Measurements from ENCODE around the gene HMOX2.

HMOX2 gene

DNA sequence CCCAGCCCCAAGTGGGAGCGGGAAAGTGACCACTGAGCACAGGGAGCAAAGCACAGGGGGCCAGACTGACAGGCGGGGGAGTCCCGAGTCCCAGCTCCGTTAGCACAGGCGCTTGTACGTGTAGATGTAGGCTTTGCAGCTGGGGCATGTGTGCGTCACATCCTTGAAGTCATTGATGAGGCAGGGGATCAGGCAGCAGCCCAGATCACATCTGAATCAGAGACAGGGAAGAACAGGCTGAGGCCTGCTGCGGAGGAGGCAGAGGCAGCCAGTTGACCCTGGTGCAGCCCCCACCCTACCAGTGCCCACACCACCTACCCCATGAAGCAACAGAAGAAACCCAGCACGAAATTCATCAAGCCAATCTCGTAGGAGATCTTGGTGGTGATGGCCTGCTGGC is 36.3 kb downstream of the HMOX2 start:
- H3K36me3 ChIP-seq (ENCODE audit: insufficient read depth, low read length) = peaks cover 52% of the 10 kb centered on the region
- H4K20me1 ChIP-seq (ENCODE audit: insufficient read depth, low read length) = 0 out of 2 replicates have a peak, but pooled peaks cover 5% of the 10 kb centered on the region
- H2AFZ ChIP-seq (ENCODE audit: low read depth, low read length) = no peak overlapping the region
- H3K9ac ChIP-seq (ENCODE audit: low read depth, low read length) = no peak overlapping the region
- no peak for DNase-seq
- H3K4me2 ChIP-seq (ENCODE audit: insufficient read depth, low read length) = no peak overlapping the region
- H3K4me3 ChIP-seq (ENCODE audit: low read depth in 1 of 2, low read length in 2 of 2) = no peak overlapping the region
- H3K27ac ChIP-seq (ENCODE audit: low read length) = no peak overlapping the region
- TF ChIP-seq EZH2 (IDR thresholded peaks at IDR 0.05; ENCODE audit: borderline replicate concordance, low read depth, low read length, severe bottlenecking) = no peak
- TF ChIP-seq, protein P1, sequence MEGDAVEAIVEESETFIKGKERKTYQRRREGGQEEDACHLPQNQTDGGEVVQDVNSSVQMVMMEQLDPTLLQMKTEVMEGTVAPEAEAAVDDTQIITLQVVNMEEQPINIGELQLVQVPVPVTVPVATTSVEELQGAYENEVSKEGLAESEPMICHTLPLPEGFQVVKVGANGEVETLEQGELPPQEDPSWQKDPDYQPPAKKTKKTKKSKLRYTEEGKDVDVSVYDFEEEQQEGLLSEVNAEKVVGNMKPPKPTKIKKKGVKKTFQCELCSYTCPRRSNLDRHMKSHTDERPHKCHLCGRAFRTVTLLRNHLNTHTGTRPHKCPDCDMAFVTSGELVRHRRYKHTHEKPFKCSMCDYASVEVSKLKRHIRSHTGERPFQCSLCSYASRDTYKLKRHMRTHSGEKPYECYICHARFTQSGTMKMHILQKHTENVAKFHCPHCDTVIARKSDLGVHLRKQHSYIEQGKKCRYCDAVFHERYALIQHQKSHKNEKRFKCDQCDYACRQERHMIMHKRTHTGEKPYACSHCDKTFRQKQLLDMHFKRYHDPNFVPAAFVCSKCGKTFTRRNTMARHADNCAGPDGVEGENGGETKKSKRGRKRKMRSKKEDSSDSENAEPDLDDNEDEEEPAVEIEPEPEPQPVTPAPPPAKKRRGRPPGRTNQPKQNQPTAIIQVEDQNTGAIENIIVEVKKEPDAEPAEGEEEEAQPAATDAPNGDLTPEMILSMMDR (IDR thresholded peaks at IDR 0.05; ENCODE audit: borderline replicate concordance, extremely low read depth, low read length, poor library complexity, severe bottlenecking) = no peak
- peaks cover 6% of the 10 kb centered on the region for H3K4me1 ChIP-seq (ENCODE audit: insufficient read depth, low read length)
- no peaks in the 10 kb centered on the region for H3K9me3 ChIP-seq (ENCODE audit: insufficient read depth, low read length, severe bottlenecking)
- H3K79me2 ChIP-seq (ENCODE audit: insufficient read depth, low read length) = no peaks in the 10 kb centered on the region
- no peaks in the 10 kb centered on the region for H3K27me3 ChIP-seq (ENCODE audit: insufficient read depth, low read length, poor library complexity)
- ATAC-seq (ENCODE audit: insufficient read depth, low read depth) = no peak

GRCh38 chr16:4513086-4513860 is 37.1 kb downstream of the HMOX2 start:
- Histone ChIP-seq H3K36me3 (ENCODE audit: insufficient read depth, low read length) (peaks cover 44% of the 10 kb centered on the region), H3K9ac (ENCODE audit: low read depth, low read length) (no peak overlapping the region), H4K20me1 (ENCODE audit: insufficient read depth, low read length) (0 out of 2 replicates have a peak, but pooled peaks cover 5% of the 10 kb centered on the region), H3K27me3 (ENCODE audit: insufficient read depth, low read length, poor library complexity) (no peaks in the 10 kb centered on the region), H3K79me2 (ENCODE audit: insufficient read depth, low read length) (no peaks in the 10 kb centered on the region), H2AFZ (ENCODE audit: low read depth, low read length) (no peak overlapping the region), H3K4me1 (ENCODE audit: insufficient read depth, low read length) (peaks cover 6% of the 10 kb centered on the region), H3K4me3 (ENCODE audit: low read depth in 1 of 2, low read length in 2 of 2) (no peak overlapping the region), H3K27ac (ENCODE audit: low read length) (no peak overlapping the region), H3K4me2 (ENCODE audit: insufficient read depth, low read length) (no peak overlapping the region), H3K9me3 (ENCODE audit: insufficient read depth, low read length, severe bottlenecking) (no peaks in the 10 kb centered on the region)
- TF ChIP-seq, protein P1 (IDR thresholded peaks at IDR 0.05; ENCODE audit: borderline replicate concordance, extremely low read depth, low read length, poor library complexity, severe bottlenecking) = no peak
- no peak for TF ChIP-seq EZH2 (IDR thresholded peaks at IDR 0.05; ENCODE audit: borderline replicate concordance, low read depth, low read length, severe bottlenecking)
- ATAC-seq (ENCODE audit: insufficient read depth, low read depth) = no peak
- no peak for DNase-seq

GRCh38 chr16:4513881-4514280 is 37.7 kb downstream of the HMOX2 start:
- Histone ChIP-seq H3K4me3 (ENCODE audit: low read depth in 1 of 2, low read length in 2 of 2) (no peak overlapping the region), H2AFZ (ENCODE audit: low read depth, low read length) (no peak overlapping the region), H3K27ac (ENCODE audit: low read length) (no peak overlapping the region), H3K4me1 (ENCODE audit: insufficient read depth, low read length) (peaks cover 6% of the 10 kb centered on the region), H3K4me2 (ENCODE audit: insufficient read depth, low read length) (no peak overlapping the region), H3K9me3 (ENCODE audit: insufficient read depth, low read length, severe bottlenecking) (no peaks in the 10 kb centered on the region), H3K9ac (ENCODE audit: low read depth, low read length) (no peak overlapping the region), H3K27me3 (ENCODE audit: insufficient read depth, low read length, poor library complexity) (no peaks in the 10 kb centered on the region), H3K79me2 (ENCODE audit: insufficient read depth, low read length) (no peaks in the 10 kb centered on the region), H4K20me1 (ENCODE audit: insufficient read depth, low read length) (0 out of 2 replicates have a peak, but pooled peaks cover 5% of the 10 kb centered on the region), H3K36me3 (ENCODE audit: insufficient read depth, low read length) (peaks cover 38% of the 10 kb centered on the region)
- DNase-seq (no peak), ATAC-seq (ENCODE audit: insufficient read depth, low read depth) (no peak)
- TF ChIP-seq, protein P1 (IDR thresholded peaks at IDR 0.05; ENCODE audit: borderline replicate concordance, extremely low read depth, low read length, poor library complexity, severe bottlenecking) = no peak
- TF ChIP-seq EZH2 (IDR thresholded peaks at IDR 0.05; ENCODE audit: borderline replicate concordance, low read depth, low read length, severe bottlenecking) = no peak

Measured in DND-41 (cell line).